ENCODE results near the gene OR2H1.

DNA sequence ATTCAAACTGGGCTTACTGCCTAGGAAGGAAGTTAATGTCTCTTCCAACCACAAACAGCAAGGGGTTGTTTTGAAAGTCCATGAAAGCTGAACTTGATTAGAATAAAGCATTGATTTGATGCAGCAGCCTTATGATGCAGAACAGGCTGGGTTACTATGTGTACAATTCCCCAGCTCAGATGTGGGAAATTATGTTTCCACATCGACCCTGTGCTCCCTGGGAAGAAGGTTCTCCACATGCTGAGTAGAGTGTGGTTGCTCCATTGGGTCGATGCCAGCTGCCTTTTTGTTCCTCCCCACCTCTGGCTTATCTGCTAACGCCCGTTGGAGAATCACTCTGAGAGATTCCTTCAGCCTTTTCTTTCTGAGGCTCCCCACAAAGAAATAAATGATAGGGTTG lies 29.6 kb downstream of the OR2H1 start:
- TF ChIP-seq, protein P1, sequence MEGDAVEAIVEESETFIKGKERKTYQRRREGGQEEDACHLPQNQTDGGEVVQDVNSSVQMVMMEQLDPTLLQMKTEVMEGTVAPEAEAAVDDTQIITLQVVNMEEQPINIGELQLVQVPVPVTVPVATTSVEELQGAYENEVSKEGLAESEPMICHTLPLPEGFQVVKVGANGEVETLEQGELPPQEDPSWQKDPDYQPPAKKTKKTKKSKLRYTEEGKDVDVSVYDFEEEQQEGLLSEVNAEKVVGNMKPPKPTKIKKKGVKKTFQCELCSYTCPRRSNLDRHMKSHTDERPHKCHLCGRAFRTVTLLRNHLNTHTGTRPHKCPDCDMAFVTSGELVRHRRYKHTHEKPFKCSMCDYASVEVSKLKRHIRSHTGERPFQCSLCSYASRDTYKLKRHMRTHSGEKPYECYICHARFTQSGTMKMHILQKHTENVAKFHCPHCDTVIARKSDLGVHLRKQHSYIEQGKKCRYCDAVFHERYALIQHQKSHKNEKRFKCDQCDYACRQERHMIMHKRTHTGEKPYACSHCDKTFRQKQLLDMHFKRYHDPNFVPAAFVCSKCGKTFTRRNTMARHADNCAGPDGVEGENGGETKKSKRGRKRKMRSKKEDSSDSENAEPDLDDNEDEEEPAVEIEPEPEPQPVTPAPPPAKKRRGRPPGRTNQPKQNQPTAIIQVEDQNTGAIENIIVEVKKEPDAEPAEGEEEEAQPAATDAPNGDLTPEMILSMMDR (IDR thresholded peaks at IDR 0.05; ENCODE audit: low read depth, low read length, poor library complexity, severe bottlenecking) = no peak
- no peak for TF ChIP-seq EZH2phosphoT487 (IDR thresholded peaks at IDR 0.05; ENCODE audit: borderline replicate concordance, low read length)
